Right lobe of liver (tissue), 6 donors: ENCODE measurements around the gene DCP2. TPM values are rescaled to one million over a fixed set of nuclear protein-coding genes. Genes with fewer than 3 reads are reported as not detected.

ENCODE experiments used
- ATAC-seq, 4 donors: fragments of 200-7000 bp; cut with Tn5 transposase; one replicate each; pipeline ENCODE4 v1.9.1; 2020; ENCODE audit warnings: mild to moderate bottlenecking in 4 of 4, moderate library complexity in 4 of 4
- DNase-seq, 3 donors: peaks; one replicate each; pipeline ENCODE4 v3.0.0-alpha.2; 2020
- H3K27ac ChIP-seq, 3 donors: fragments of 200-600 bp; one replicate each; pipeline ENCODE4 v1.8.0; 2022
- H3K27me3 ChIP-seq, 2 donors: fragments of 200-600 bp; one replicate each; pipeline ENCODE4 v1.8.0; 2022
- H3K36me3 ChIP-seq, 4 donors: fragments of 200-600 bp; sonication (generic) in 1 of 4; one replicate each; pipeline versions ENCODE4 v1.5.1 to v1.8.0; 2017 to 2022; ENCODE audit warnings: control low read depth in 1 of 4
- H3K4me1 ChIP-seq, 4 donors: fragments of 200-600 bp; sonication (generic) in 1 of 4; one replicate each; pipeline versions ENCODE4 v1.5.1 to v1.8.0; 2017 to 2022; ENCODE audit warnings: control low read depth in 1 of 4
- H3K4me3 ChIP-seq, 3 donors: fragments of 200-600 bp; one replicate each; pipeline ENCODE4 v1.8.0; 2022
- H3K9me3 ChIP-seq, 4 donors: fragments of 200-600 bp; sonication (generic) in 1 of 4; one replicate each; pipeline versions ENCODE4 v1.5.1 to v1.8.0; 2017 to 2022; ENCODE audit warnings: control low read depth in 1 of 4
- CTCF ChIP-seq, 4 donors: fragments of 200-600 bp in 3 of 4; fragments of 450-650 bp in 1 of 4; IDR thresholded peaks; one replicate each; pipeline versions ENCODE4 v1.5.1 to v1.8.0; 2016 to 2022; ENCODE audit warnings: antibody characterized with exemption in 4 of 4, mild to moderate bottlenecking in 2 of 4
- POLR2A ChIP-seq: fragments of 450-650 bp; IDR thresholded peaks from one replicate; pipeline ENCODE4 v1.6.1; 2017; ENCODE audit warnings: antibody characterized with exemption, mild to moderate bottlenecking
- WGBS: methylation state at CpG from one replicate; pipeline ENCODE4 v1.1.6; 2018; ENCODE audit warnings: low coverage, low lambda C conversion rate; ENCODE audit not compliant: insufficient coverage; ENCODE audit errors: missing lambda C conversion rate; 5-methylcytosine and 5-hydroxymethylcytosine counted together
- intact Hi-C, 2 donors: fragments of 100-400 bp; cut with DNase I; formaldehyde crosslinking; loops; one replicate each; pipeline versions ENCODE4 v1.11.2 to v1.14.1; 2022
- total RNA-seq, 6 experiments: library from RNA; depleted of rRNA in 2 of 6; stranded (reverse); fragments of >200 nt in 2 of 6; fragmentation: NEBNext Ultra II Directional in 3 of 6; extraction: Animal tissue kit (Norgen Biotek cat#: 25700) in 3 of 6; gene quantifications; one replicate each; pipeline versions ENCODE4 v1.1.0 to v1.2.4, GENCODE V29; 2016 to 2023
- donor health status: DM: no; HTN: yes; CAD: no.
- donor health status: DM: no; HTN: no; CAD: no.
- donor health status: DM: no; HTN: no; CAD: no.
- donor health status: DM: no; HTN: yes; CAD: no.
- donor health status: DM: no; HTN: yes; CAD: no.

DCP2 gene
- total RNA-seq, 6 experiments from 2014 or later, result 12.0 to 20.8 (median 14.6) TPM

GRCh38 chr5:112995764-112996618, 19.4 kb downstream of the DCP2 start:
- no peak overlapping the region for H3K27ac ChIP-seq
- DNase-seq, result peak in 2 of 3 donors; percentile 46 to 67
- H3K36me3 ChIP-seq, result peaks cover 0 to 10% (median under 1%) of the 10 kb centered on the region in 4 donors
- 19% methylated on average over 7 of the region's 7 CpGs for WGBS
- H3K4me3 ChIP-seq, result no peak overlapping the region
- intact Hi-C loops, result no loop called here
- no peaks in the 10 kb centered on the region for H3K4me1 ChIP-seq
- H3K9me3 ChIP-seq, result no peaks in the 10 kb centered on the region
- ATAC-seq, result peak; percentile 90 to 98 (median 94)
- no peaks in the 10 kb centered on the region for H3K27me3 ChIP-seq
- TF ChIP-seq CTCF (IDR thresholded peaks at IDR 0.05), result peak; percentile 86 to 95 (median 90)
- no peak for TF ChIP-seq POLR2A

- H3K36me3 ChIP-seq, result peaks cover 0 to 18% (median 2%) of the 10 kb centered on the region in 4 donors
- ATAC-seq, result no peak
- no peaks in the 10 kb centered on the region for H3K4me1 ChIP-seq
- intact Hi-C loops, result no loop called here
- H3K27ac ChIP-seq, result no peak overlapping the region
- 86% methylated on average over 4 of the region's 4 CpGs for WGBS
- no peaks in the 10 kb centered on the region for H3K9me3 ChIP-seq
- DNase-seq, result no peak
- TF ChIP-seq POLR2A (no peak), CTCF (IDR thresholded peaks at IDR 0.05) (no peak)
- H3K27me3 ChIP-seq, result no peaks in the 10 kb centered on the region
- no peak overlapping the region for H3K4me3 ChIP-seq
Measured at GRCh38 chr5:112996830-112997374, 20.3 kb downstream of the DCP2 start.

GRCh38 chr5:112998296-112998695, 21.7 kb downstream of the DCP2 start:
- WGBS, result 82% methylated on average over 4 of the region's 4 CpGs
- Histone ChIP-seq H3K9me3 (no peaks in the 10 kb centered on the region), H3K27ac (no peak overlapping the region), H3K36me3 (peaks cover 0 to 18% (median 4%) of the 10 kb centered on the region in 4 donors), H3K4me3 (no peak overlapping the region), H3K4me1 (no peaks in the 10 kb centered on the region), H3K27me3 (no peaks in the 10 kb centered on the region)
- DNase-seq (no peak), ATAC-seq (no peak)
- TF ChIP-seq POLR2A (no peak), CTCF (IDR thresholded peaks at IDR 0.05) (no peak)
- intact Hi-C loops, result no loop called here

- peaks cover 0 to 24% (median 6%) of the 10 kb centered on the region in 4 donors for H3K36me3 ChIP-seq
- DNase-seq (no peak), ATAC-seq (no peak)
- no peak overlapping the region for H3K4me3 ChIP-seq
- no peak for TF ChIP-seq CTCF (IDR thresholded peaks at IDR 0.05)
- TF ChIP-seq POLR2A, result no peak
- intact Hi-C loops, result no loop called here
- no peak overlapping the region for H3K27ac ChIP-seq
- H3K4me1 ChIP-seq, result peaks cover 0 to 3% (median 0%) of the 10 kb centered on the region in 4 donors
- 91% methylated on average over 2 of the region's 2 CpGs for WGBS
- H3K27me3 ChIP-seq, result no peaks in the 10 kb centered on the region
- no peaks in the 10 kb centered on the region for H3K9me3 ChIP-seq
Measured at GRCh38 chr5:113000466-113000865, 23.9 kb downstream of the DCP2 start.
